ENCODE measurements around the gene PTPN7. TPM values are rescaled to one million over a fixed set of nuclear protein-coding genes. Genes with fewer than 3 reads are reported as not detected.

Gene PTPN7
- total and polyA plus RNA-seq, 2 donors (not counting 3 experiments of a cell fraction or from before 2014, with no cell fraction given), result 0.86 to 1.8 TPM

GRCh38 chr1:202173993-202174392 lies 13.6 kb upstream of the PTPN7 start:
- no peaks in the 10 kb centered on the region for H3K79me2 ChIP-seq (ENCODE audit: control insufficient read depth, insufficient read depth, low read length)
- dilution Hi-C loops (cut with MboI; ENCODE audit: extremely low pct_ligation_motif_present, low sequenced_read_pairs) (no loop called here), intact Hi-C loops (cut with micrococcal nuclease) (no loop called here)
- H3K9ac ChIP-seq (replicated peaks; ENCODE audit: extremely low read depth, insufficient read depth, low read length), result no peak overlapping the region
- ChIA-PET CTCF (interaction anchor here (1.2 to 1.5 kb wide), 2 partner anchors 10 to 142 kb away, joined by 3 to 4 read pairs; no protein-coding TSS in a partner anchor), POLR2A (no interaction called here)
- FAIRE-seq (no peak), DNase-seq (ENCODE audit: low read depth, low spot score) (no peak)
- no peak for TF ChIP-seq CTCF (IDR thresholded peaks at IDR 0.05; ENCODE audit: extremely low read depth in 1 of 2, insufficient read depth in 1 of 2, low read depth in 1 of 2, low read length in 2 of 2)
- TF ChIP-seq POLR2AphosphoS5 (IDR thresholded peaks at IDR 0.05; ENCODE audit: insufficient read depth, low read depth, low read length), result no peak
- TF ChIP-seq GATA2 (IDR thresholded peaks at IDR 0.05; ENCODE audit: insufficient read depth, insufficient read length, low read depth, low read length), result no peak
- TF ChIP-seq MAX (IDR thresholded peaks at IDR 0.05; ENCODE audit: insufficient read depth, insufficient read length), result no peak
- no peak for TF ChIP-seq EZH2 (IDR thresholded peaks at IDR 0.05; ENCODE audit: borderline replicate concordance, low read depth, low read length, severe bottlenecking)
- no peak for TF ChIP-seq POLR2A (IDR thresholded peaks at IDR 0.05; ENCODE audit: low read depth, low read length)
- TF ChIP-seq FOS (IDR thresholded peaks at IDR 0.05; ENCODE audit: borderline replicate concordance, insufficient read depth, low read length), result no peak
- TF ChIP-seq MYC (IDR thresholded peaks at IDR 0.05; ENCODE audit: low read depth, low read length), result no peak
- no peak for TF ChIP-seq JUN (IDR thresholded peaks at IDR 0.05; ENCODE audit: borderline replicate concordance, insufficient read depth, insufficient read length, low read depth)
- H4K20me1 ChIP-seq (replicated peaks; ENCODE audit: control insufficient read depth, extremely low read depth, insufficient read depth, low read length), result no peaks in the 10 kb centered on the region
- no TSS peak for BruUV-seq (replicated peaks)
- H3K4me3 ChIP-seq (replicated peaks in 1 of 3; ENCODE audit: insufficient read depth in 1 of 3, low read depth in 1 of 3, low read length in 3 of 3), result no peak overlapping the region
- H3K36me3 ChIP-seq (ENCODE audit: control insufficient read depth in 2 of 2, extremely low read depth in 1 of 2, insufficient read depth in 2 of 2, low read length in 2 of 2), result no peaks in the 10 kb centered on the region
- no peak overlapping the region for H3K27ac ChIP-seq (ENCODE audit: insufficient read depth, low read depth, low read length)
- no peaks in the 10 kb centered on the region for H3K9me3 ChIP-seq (replicated peaks; ENCODE audit: control insufficient read depth, insufficient read depth, low read length)
- H3K27me3 ChIP-seq (ENCODE audit: control insufficient read depth in 2 of 2, insufficient read depth in 2 of 2, low read length in 2 of 2), result no peaks in the 10 kb centered on the region
- no peak overlapping the region for H3K4me2 ChIP-seq (ENCODE audit: insufficient read depth, low read length)
- H2AFZ ChIP-seq (ENCODE audit: low read depth, low read length), result no peak overlapping the region
- H3K9me1 ChIP-seq (replicated peaks; ENCODE audit: control insufficient read depth, extremely low read depth, insufficient read depth, low read length), result no peaks in the 10 kb centered on the region
- no peaks in the 10 kb centered on the region for H3K4me1 ChIP-seq (ENCODE audit: control insufficient read depth, extremely low read depth, insufficient read depth, low read length)

Measured in endothelial cell of umbilical vein (primary cell).